CD4-positive, CD25-positive, alpha-beta regulatory T cell (primary cell): ENCODE results near the gene ALLC. TPM values are rescaled to one million over a fixed set of nuclear protein-coding genes. Genes with fewer than 3 reads are reported as not detected.

Experiments used
- ATAC-seq, 2 donors: fragments of 150-1000 bp; cut with Tn5 transposase; one replicate each; pipeline ENCODE4 v1.10.0; 2021; ENCODE audit warnings: low read depth in 2 of 2, moderate number of reproducible peaks in 2 of 2, moderate library complexity in 1 of 2
- DNase-seq, 3 donors: peaks; one replicate each; pipeline versions ENCODE4 v3.0.0 to v3.0.0-alpha.2; 2012 to 2022; ENCODE audit warnings: mixed read lengths in 1 of 3
- H3K27ac ChIP-seq: one replicate; pipeline ENCODE4 v1.7.0; 2013; ENCODE audit warnings: mild to moderate bottlenecking, low read length; ENCODE audit not compliant: insufficient read depth, poor library complexity, severe bottlenecking
- H3K27me3 ChIP-seq: one replicate; pipeline ENCODE4 v1.7.0; 2013; ENCODE audit warnings: low read length; ENCODE audit not compliant: control insufficient read depth, insufficient read depth
- H3K36me3 ChIP-seq: one replicate; pipeline ENCODE4 v1.7.0; 2013; ENCODE audit warnings: mild to moderate bottlenecking, low read length, moderate library complexity; ENCODE audit not compliant: control insufficient read depth, insufficient read depth
- H3K4me1 ChIP-seq: 2 replicates; pipeline ENCODE4 v1.7.0; 2013; ENCODE audit warnings: mild to moderate bottlenecking, low read length; ENCODE audit not compliant: insufficient read depth, control insufficient read depth, poor library complexity, severe bottlenecking
- H3K4me3 ChIP-seq: one replicate; pipeline ENCODE4 v1.7.0; 2013; ENCODE audit warnings: low read depth, mild to moderate bottlenecking, low read length, moderate library complexity
- H3K9me3 ChIP-seq, 2 experiments: 1 replicate in 1 of 2; 2 replicates in 1 of 2; pipeline ENCODE4 v1.7.0; 2013; ENCODE audit warnings: low read length in 2 of 2, mild to moderate bottlenecking in 1 of 2, moderate library complexity in 1 of 2; ENCODE audit not compliant: control insufficient read depth in 2 of 2
- H3K27ac Mint-ChIP-seq, 3 donors: one replicate each; pipeline ENCODE4 v1.8.0; 2020 to 2022; ENCODE audit warnings: mild to moderate bottlenecking in 3 of 3, mixed read lengths in 3 of 3, moderate library complexity in 2 of 3
- H3K27me3 Mint-ChIP-seq: one replicate; pipeline ENCODE4 v1.8.0; 2022; ENCODE audit warnings: mild to moderate bottlenecking, mixed read lengths
- H3K36me3 Mint-ChIP-seq: one replicate; pipeline ENCODE4 v1.8.0; 2020; ENCODE audit warnings: mixed read lengths
- H3K4me1 Mint-ChIP-seq, 4 donors: one replicate each; pipeline ENCODE4 v1.8.0; 2020 to 2022; ENCODE audit warnings: mixed read lengths in 4 of 4, mild to moderate bottlenecking in 1 of 4
- H3K4me3 Mint-ChIP-seq, 4 donors: one replicate each; pipeline ENCODE4 v1.8.0; 2020 to 2022; ENCODE audit warnings: mild to moderate bottlenecking in 4 of 4, mixed read lengths in 4 of 4, moderate library complexity in 3 of 4
- H3K9me3 Mint-ChIP-seq, 7 donors: one replicate each; pipeline ENCODE4 v1.8.0; 2020 to 2022; ENCODE audit warnings: mixed read lengths in 7 of 7, mild to moderate bottlenecking in 3 of 7, moderate library complexity in 2 of 7
- polyA plus RNA-seq, 4 donors: library from polyadenylated mRNA; unstranded; fragments of 300-500 nt; fragmentation: Illumina TruSeq; gene quantifications; one replicate each; pipeline ENCODE4 v1.2.3, GENCODE V29; 2021
- total RNA-seq: library from RNA; stranded (reverse); gene quantifications from one replicate; pipeline ENCODE4 v1.2.3, GENCODE V29; 2022

The ALLC gene
- total and polyA plus RNA-seq, 5 donors from 2014 or later: not detected

GRCh38 chr2:3728104-3729054, 70.4 kb downstream of the ALLC start:
- H3K27ac ChIP-seq: no peak overlapping the region
- DNase-seq (peak in 1 of 3 donors; percentile 25), ATAC-seq (no peak)
- Mint-ChIP-seq H3K4me1 (peaks cover 0 to 2% (median 0%) of the 10 kb centered on the region in 4 donors), H3K27me3 (peaks cover 22% of the 10 kb centered on the region), H3K36me3 (no peaks in the 10 kb centered on the region), H3K27ac (no peak overlapping the region), H3K4me3 (no peak overlapping the region), H3K9me3 (no peaks in the 10 kb centered on the region)
- H3K9me3 ChIP-seq: no peaks in the 10 kb centered on the region
- no peaks in the 10 kb centered on the region for H3K4me1 ChIP-seq
- no peaks in the 10 kb centered on the region for H3K36me3 ChIP-seq
- peaks cover 2% of the 10 kb centered on the region for H3K27me3 ChIP-seq
- H3K4me3 ChIP-seq: no peak overlapping the region

- Mint-ChIP-seq H3K27me3 (peaks cover 22% of the 10 kb centered on the region), H3K36me3 (no peaks in the 10 kb centered on the region), H3K9me3 (no peaks in the 10 kb centered on the region), H3K4me3 (no peak overlapping the region), H3K4me1 (peaks cover 0 to 2% (median 0%) of the 10 kb centered on the region in 4 donors), H3K27ac (peak overlapping the region in 1 of 3 donors; percentile 39)
- Histone ChIP-seq H3K27ac (no peak overlapping the region), H3K9me3 (no peaks in the 10 kb centered on the region), H3K27me3 (peaks cover 2% of the 10 kb centered on the region), H3K4me3 (no peak overlapping the region), H3K36me3 (no peaks in the 10 kb centered on the region), H3K4me1 (no peaks in the 10 kb centered on the region)
- DNase-seq (no peak), ATAC-seq (no peak)
Observed at GRCh38 chr2:3729055-3729448, 71.1 kb downstream of the ALLC start.

GRCh38 chr2:3729786-3730185, 71.8 kb downstream of the ALLC start:
- DNase-seq: no peak
- no peaks in the 10 kb centered on the region for H3K36me3 ChIP-seq
- peaks cover 2% of the 10 kb centered on the region for H3K27me3 ChIP-seq
- no peak overlapping the region for H3K27ac ChIP-seq
- Mint-ChIP-seq H3K4me3 (no peak overlapping the region), H3K4me1 (peaks cover 0 to 2% (median 0%) of the 10 kb centered on the region in 4 donors), H3K9me3 (no peaks in the 10 kb centered on the region), H3K27me3 (peaks cover 26% of the 10 kb centered on the region), H3K36me3 (no peaks in the 10 kb centered on the region), H3K27ac (peak overlapping the region in 1 of 3 donors; percentile 39)
- ATAC-seq: no peak
- H3K4me1 ChIP-seq: no peaks in the 10 kb centered on the region
- H3K9me3 ChIP-seq: no peaks in the 10 kb centered on the region
- H3K4me3 ChIP-seq: no peak overlapping the region

GRCh38 chr2:3730646-3731045, 72.6 kb downstream of the ALLC start:
- Mint-ChIP-seq H3K27ac (no peak overlapping the region), H3K4me1 (peaks cover 0 to 2% (median 0%) of the 10 kb centered on the region in 4 donors), H3K27me3 (peaks cover 26% of the 10 kb centered on the region), H3K4me3 (no peak overlapping the region), H3K9me3 (no peaks in the 10 kb centered on the region), H3K36me3 (no peaks in the 10 kb centered on the region)
- no peak for ATAC-seq
- Histone ChIP-seq H3K4me3 (no peak overlapping the region), H3K27ac (no peak overlapping the region), H3K4me1 (no peaks in the 10 kb centered on the region), H3K27me3 (peaks cover 2% of the 10 kb centered on the region), H3K36me3 (no peaks in the 10 kb centered on the region), H3K9me3 (no peaks in the 10 kb centered on the region)
- DNase-seq: no peak

GRCh38 chr2:3731829-3732228, 73.8 kb downstream of the ALLC start:
- Mint-ChIP-seq H3K27ac (peak overlapping the region in 1 of 3 donors; percentile 5), H3K36me3 (no peaks in the 10 kb centered on the region), H3K27me3 (peaks cover 26% of the 10 kb centered on the region), H3K4me3 (no peak overlapping the region), H3K4me1 (peaks cover 0 to 2% (median 0%) of the 10 kb centered on the region in 4 donors), H3K9me3 (no peaks in the 10 kb centered on the region)
- Histone ChIP-seq H3K27me3 (peaks cover 2% of the 10 kb centered on the region), H3K4me3 (no peak overlapping the region), H3K4me1 (no peaks in the 10 kb centered on the region), H3K27ac (no peak overlapping the region), H3K36me3 (no peaks in the 10 kb centered on the region), H3K9me3 (no peaks in the 10 kb centered on the region)
- no peak for DNase-seq
- no peak for ATAC-seq

- ATAC-seq: no peak
Observed at GRCh38 chr2:3736112-3736511, 78.1 kb downstream of the ALLC start.

GRCh38 chr2:3737128-3737527, 79.1 kb downstream of the ALLC start:
- Histone ChIP-seq H3K4me3 (no peak overlapping the region), H3K27me3 (peaks cover 2% of the 10 kb centered on the region), H3K27ac (no peak overlapping the region), H3K36me3 (no peaks in the 10 kb centered on the region), H3K4me1 (no peaks in the 10 kb centered on the region), H3K9me3 (no peaks in the 10 kb centered on the region)
- Mint-ChIP-seq H3K9me3 (no peaks in the 10 kb centered on the region), H3K27me3 (peaks cover 16% of the 10 kb centered on the region), H3K27ac (no peak overlapping the region), H3K4me1 (no peaks in the 10 kb centered on the region), H3K36me3 (no peaks in the 10 kb centered on the region), H3K4me3 (no peak overlapping the region)
- ATAC-seq (no peak), DNase-seq (no peak)

More at GRCh38 chr2:3736112-3736511, 78.1 kb downstream of the ALLC start:
- H3K27me3 Mint-ChIP-seq: peaks cover 9% of the 10 kb centered on the region
- no peaks in the 10 kb centered on the region for H3K9me3 Mint-ChIP-seq
- no peak for DNase-seq
- no peak overlapping the region for H3K27ac ChIP-seq
- no peaks in the 10 kb centered on the region for H3K9me3 ChIP-seq
- no peaks in the 10 kb centered on the region for H3K36me3 ChIP-seq
- no peaks in the 10 kb centered on the region for H3K4me1 ChIP-seq
- peaks cover 2% of the 10 kb centered on the region for H3K27me3 ChIP-seq
- H3K36me3 Mint-ChIP-seq: no peaks in the 10 kb centered on the region
- no peak overlapping the region for H3K4me3 Mint-ChIP-seq
- H3K4me1 Mint-ChIP-seq: no peaks in the 10 kb centered on the region
- no peak overlapping the region for H3K4me3 ChIP-seq
- no peak overlapping the region for H3K27ac Mint-ChIP-seq

GRCh38 chr2:3738454-3738853, 80.5 kb downstream of the ALLC start:
- Histone ChIP-seq H3K9me3 (no peaks in the 10 kb centered on the region), H3K4me3 (no peak overlapping the region), H3K36me3 (no peaks in the 10 kb centered on the region), H3K27ac (no peak overlapping the region), H3K4me1 (no peaks in the 10 kb centered on the region), H3K27me3 (no peaks in the 10 kb centered on the region)
- Mint-ChIP-seq H3K4me3 (no peak overlapping the region), H3K9me3 (no peaks in the 10 kb centered on the region), H3K27ac (no peak overlapping the region), H3K36me3 (no peaks in the 10 kb centered on the region), H3K4me1 (no peaks in the 10 kb centered on the region), H3K27me3 (peaks cover 17% of the 10 kb centered on the region)
- no peak for ATAC-seq
- DNase-seq: peak in 1 of 3 donors; percentile 7
